HT1080 (cell line): ENCODE measurements around the gene ESPN. TPM values are rescaled to one million over a fixed set of nuclear protein-coding genes. Genes with fewer than 3 reads are reported as not detected.

ENCODE experiments used
- DNase-seq: peaks from one replicate; pipeline ENCODE4 v3.0.0-alpha.2; 2015; ENCODE audit warnings: low read depth
- small RNA-seq: library from RNA; depleted of rRNA; stranded (forward); fragments of <200 nt; gene quantifications from one replicate; pipeline ENCODE3, GENCODE V24; 2014
- total RNA-seq: library from RNA; depleted of rRNA; stranded (reverse); fragments of >200 nt; shearing (Covaris generic); gene quantifications from 2 replicates; pipeline ENCODE4 v1.2.3, GENCODE V29; 2014; rRNA removed

Gene ESPN
- total RNA-seq, 1 experiment from 2014 or later = not detected

GRCh38 chr1:6508816-6509189 lies 84.2 kb downstream of the ESPN start:
- no peak for DNase-seq

GRCh38 chr1:6509220-6509918 lies 84.8 kb downstream of the ESPN start:
- no peak for DNase-seq

GRCh38 chr1:6509919-6510291 lies 85.3 kb downstream of the ESPN start:
- DNase-seq = no peak

- DNase-seq = no peak
Measured at GRCh38 chr1:6510493-6510892, 85.9 kb downstream of the ESPN start.

Small RNA genes within 50 kb of the gene (small RNA-seq; reads per million reads assigned to genes)
- not detected for gene MIR4252

Other genes with a start within 250 kb of the ESPN start
- not detected in 2 replicates for gene CHD5, start 244.5 kb upstream of the ESPN start, total RNA-seq
- 181 and 193 TPM in 2 replicates for gene RPL22, start 225.2 kb upstream of the ESPN start, total RNA-seq
- gene RNF207, start 218.7 kb upstream of the ESPN start, total RNA-seq = 0.32 and 0.84 TPM in 2 replicates
- 125 and 142 TPM in 2 replicates for gene ICMT, start 188.8 kb upstream of the ESPN start, total RNA-seq
- gene HES3, start 180.6 kb upstream of the ESPN start, total RNA-seq = not detected in 2 replicates
- gene GPR153, start 163.7 kb upstream of the ESPN start, total RNA-seq = 1.9 and 3.4 TPM in 2 replicates
- 101 and 179 TPM in 2 replicates for gene ACOT7, start 31.0 kb upstream of the ESPN start, total RNA-seq
- 0.08 and 0.13 TPM in 2 replicates for gene HES2, start 4.9 kb upstream of the ESPN start, total RNA-seq
- 12.9 and 14.7 TPM in 2 replicates for gene TNFRSF25, start 41.4 kb downstream of the ESPN start, total RNA-seq
- gene PLEKHG5, start 66.9 kb downstream of the ESPN start, total RNA-seq = 20.3 and 20.4 TPM in 2 replicates
- 35.5 and 44.3 TPM in 2 replicates for gene NOL9, start 129.7 kb downstream of the ESPN start, total RNA-seq
- not detected in 2 replicates for gene TAS1R1, start 130.5 kb downstream of the ESPN start, total RNA-seq
- 14.4 and 17.1 TPM in 2 replicates for gene ZBTB48, start 155.2 kb downstream of the ESPN start, total RNA-seq
- gene KLHL21, start 178.1 kb downstream of the ESPN start, total RNA-seq = 32.0 and 34.4 TPM in 2 replicates
- 6.9 and 15.4 TPM in 2 replicates for gene PHF13, start 189.0 kb downstream of the ESPN start, total RNA-seq
- 20.9 and 22.0 TPM in 2 replicates for gene THAP3, start 200.1 kb downstream of the ESPN start, total RNA-seq